ENCODE measurements around the gene IZUMO2.

The IZUMO2 gene

GRCh38 chr19:50191216-50191615 lies 28.1 kb upstream of the IZUMO2 start:
- no peak for TF ChIP-seq CEBPB (IDR thresholded peaks at IDR 0.05)
- no peak for TF ChIP-seq CREB1 (IDR thresholded peaks at IDR 0.05; ENCODE audit: low read depth)
- no peak for TF ChIP-seq NFIC (IDR thresholded peaks at IDR 0.05)
- no peak for TF ChIP-seq FOXM1 (IDR thresholded peaks at IDR 0.05; ENCODE audit: borderline replicate concordance, low read depth)
- no peak for TF ChIP-seq EGR1 (IDR thresholded peaks at IDR 0.05)
- TF ChIP-seq REST (IDR thresholded peaks at IDR 0.05; ENCODE audit: low read depth), result no peak
- no peak for TF ChIP-seq ZBTB7A (IDR thresholded peaks at IDR 0.05; ENCODE audit: low read depth)

- TF ChIP-seq MAX (IDR thresholded peaks at IDR 0.05) (no peak), TCF12 (IDR thresholded peaks at IDR 0.05; ENCODE audit: low read depth) (no peak), FOXM1 (IDR thresholded peaks at IDR 0.05; ENCODE audit: borderline replicate concordance, low read depth) (no peak), REST (IDR thresholded peaks at IDR 0.05; ENCODE audit: low read depth) (no peak), EGR1 (IDR thresholded peaks at IDR 0.05) (no peak), USF1 (IDR thresholded peaks at IDR 0.05) (no peak), EP300 (IDR thresholded peaks at IDR 0.05; ENCODE audit: borderline replicate concordance) (no peak), YY1 (IDR thresholded peaks at IDR 0.05; ENCODE audit: low read depth) (no peak), NFIC (IDR thresholded peaks at IDR 0.05) (no peak), TAF1 (IDR thresholded peaks at IDR 0.05; ENCODE audit: low read depth) (no peak), CREB1 (IDR thresholded peaks at IDR 0.05; ENCODE audit: low read depth) (no peak), ZBTB7A (IDR thresholded peaks at IDR 0.05; ENCODE audit: low read depth) (no peak), CEBPB (IDR thresholded peaks at IDR 0.05) (no peak), RAD21 (IDR thresholded peaks at IDR 0.05; ENCODE audit: low read depth) (no peak)
These were observed 27.4 kb upstream of the IZUMO2 start for GRCh38 chr19:50190439-50190891.

- TF ChIP-seq ZBTB7A (IDR thresholded peaks at IDR 0.05; ENCODE audit: low read depth), result no peak
- TF ChIP-seq EGR1 (IDR thresholded peaks at IDR 0.05), result no peak
- TF ChIP-seq REST (IDR thresholded peaks at IDR 0.05; ENCODE audit: low read depth), result no peak
- TF ChIP-seq TEAD4 (IDR thresholded peaks at IDR 0.05), result no peak
- TF ChIP-seq YY1 (IDR thresholded peaks at IDR 0.05; ENCODE audit: low read depth), result no peak
- TF ChIP-seq CREB1 (IDR thresholded peaks at IDR 0.05; ENCODE audit: low read depth), result no peak
- no peak for TF ChIP-seq NFIC (IDR thresholded peaks at IDR 0.05)
- no peak for TF ChIP-seq TAF1 (IDR thresholded peaks at IDR 0.05; ENCODE audit: low read depth)
- no peak for TF ChIP-seq TCF12 (IDR thresholded peaks at IDR 0.05; ENCODE audit: low read depth)
- no peak for TF ChIP-seq USF1 (IDR thresholded peaks at IDR 0.05)
- no peak for TF ChIP-seq FOXM1 (IDR thresholded peaks at IDR 0.05; ENCODE audit: borderline replicate concordance, low read depth)
- TF ChIP-seq CEBPB (IDR thresholded peaks at IDR 0.05), result no peak
- no peak for TF ChIP-seq MAX (IDR thresholded peaks at IDR 0.05)
- no peak for TF ChIP-seq EP300 (IDR thresholded peaks at IDR 0.05; ENCODE audit: borderline replicate concordance)
- no peak for TF ChIP-seq RAD21 (IDR thresholded peaks at IDR 0.05; ENCODE audit: low read depth)
These were observed 26.2 kb upstream of the IZUMO2 start for GRCh38 chr19:50189331-50189730.

GRCh38 chr19:50187937-50188336 lies 24.9 kb upstream of the IZUMO2 start:
- TF ChIP-seq FOXM1 (IDR thresholded peaks at IDR 0.05; ENCODE audit: borderline replicate concordance, low read depth), result no peak
- no peak for TF ChIP-seq NFIC (IDR thresholded peaks at IDR 0.05)
- no peak for TF ChIP-seq USF1 (IDR thresholded peaks at IDR 0.05)
- TF ChIP-seq CREB1 (IDR thresholded peaks at IDR 0.05; ENCODE audit: low read depth), result no peak
- TF ChIP-seq EGR1 (IDR thresholded peaks at IDR 0.05), result no peak

All from Ishikawa (cell line).